ENCODE results near the gene DDX1. TPM values are rescaled to one million over a fixed set of nuclear protein-coding genes. Genes with fewer than 3 reads are reported as not detected.

Gene DDX1
- total RNA-seq, 1 donor from 2014 or later = 103 TPM

- H3K27me3 Mint-ChIP-seq (ENCODE audit: insufficient read depth, low read depth) = peaks cover 3% of the 10 kb centered on the region
- H3K4me1 Mint-ChIP-seq = peaks cover 12% of the 10 kb centered on the region
- Histone ChIP-seq H3K27ac (no peak overlapping the region), H3K4me2 (no peak overlapping the region), H3K79me2 (ENCODE audit: low read depth) (no peaks in the 10 kb centered on the region), H2AFZ (replicated peaks) (no peak overlapping the region), H3K9me3 (ENCODE audit: low read depth) (no peaks in the 10 kb centered on the region), H3K36me3 (peaks cover 28% of the 10 kb centered on the region), H3K4me1 (peaks cover 4% of the 10 kb centered on the region), H3K4me3 (no peak overlapping the region), H3K27me3 (no peaks in the 10 kb centered on the region), H3F3A (ENCODE audit: low read depth) (peaks cover 12% of the 10 kb centered on the region), H4K20me1 (ENCODE audit: low read depth) (no peaks in the 10 kb centered on the region), H3K9ac (no peak overlapping the region)
- H3K4me3 Mint-ChIP-seq = no peak overlapping the region
- H3K9me3 Mint-ChIP-seq = no peaks in the 10 kb centered on the region
- peaks cover 19% of the 10 kb centered on the region for H3K36me3 Mint-ChIP-seq
- no peak for TF ChIP-seq EZH2phosphoT487 (IDR thresholded peaks at IDR 0.05)
- TF ChIP-seq, protein P1, sequence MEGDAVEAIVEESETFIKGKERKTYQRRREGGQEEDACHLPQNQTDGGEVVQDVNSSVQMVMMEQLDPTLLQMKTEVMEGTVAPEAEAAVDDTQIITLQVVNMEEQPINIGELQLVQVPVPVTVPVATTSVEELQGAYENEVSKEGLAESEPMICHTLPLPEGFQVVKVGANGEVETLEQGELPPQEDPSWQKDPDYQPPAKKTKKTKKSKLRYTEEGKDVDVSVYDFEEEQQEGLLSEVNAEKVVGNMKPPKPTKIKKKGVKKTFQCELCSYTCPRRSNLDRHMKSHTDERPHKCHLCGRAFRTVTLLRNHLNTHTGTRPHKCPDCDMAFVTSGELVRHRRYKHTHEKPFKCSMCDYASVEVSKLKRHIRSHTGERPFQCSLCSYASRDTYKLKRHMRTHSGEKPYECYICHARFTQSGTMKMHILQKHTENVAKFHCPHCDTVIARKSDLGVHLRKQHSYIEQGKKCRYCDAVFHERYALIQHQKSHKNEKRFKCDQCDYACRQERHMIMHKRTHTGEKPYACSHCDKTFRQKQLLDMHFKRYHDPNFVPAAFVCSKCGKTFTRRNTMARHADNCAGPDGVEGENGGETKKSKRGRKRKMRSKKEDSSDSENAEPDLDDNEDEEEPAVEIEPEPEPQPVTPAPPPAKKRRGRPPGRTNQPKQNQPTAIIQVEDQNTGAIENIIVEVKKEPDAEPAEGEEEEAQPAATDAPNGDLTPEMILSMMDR (IDR thresholded peaks at IDR 0.05) = no peak
- TF ChIP-seq EZH2 (IDR thresholded peaks at IDR 0.05) = no peak
- no peak overlapping the region for H3K27ac Mint-ChIP-seq
- no peak for DNase-seq (ENCODE audit: low spot score)
These were observed 41.6 kb downstream of the DDX1 start for GRCh38 chr2:15633043-15633970.

DNA sequence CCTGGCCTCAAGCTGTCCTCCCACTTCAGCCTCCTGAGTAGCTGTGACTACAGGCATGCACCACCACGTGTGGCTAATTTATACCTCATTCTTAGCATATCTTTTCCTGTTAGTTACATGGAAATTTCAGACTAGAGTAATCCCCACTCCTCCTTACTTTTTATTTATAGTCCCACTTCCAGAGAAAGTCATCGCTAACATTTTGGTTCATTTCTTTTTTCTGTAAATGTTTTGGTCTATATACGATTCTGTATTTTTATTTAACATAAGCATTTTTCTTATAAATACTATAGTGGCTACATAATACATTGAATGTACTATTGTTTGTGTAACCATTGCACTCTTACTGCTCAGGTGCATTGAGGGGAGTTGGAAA, 42.3 kb downstream of the DDX1 start:
- Histone ChIP-seq H3K27ac (no peak overlapping the region), H3K4me3 (no peak overlapping the region), H3K79me2 (ENCODE audit: low read depth) (no peaks in the 10 kb centered on the region), H3K4me1 (peaks cover 4% of the 10 kb centered on the region), H3F3A (ENCODE audit: low read depth) (peaks cover 12% of the 10 kb centered on the region), H3K9ac (no peak overlapping the region), H3K27me3 (no peaks in the 10 kb centered on the region), H3K4me2 (no peak overlapping the region), H4K20me1 (ENCODE audit: low read depth) (no peaks in the 10 kb centered on the region), H3K9me3 (ENCODE audit: low read depth) (no peaks in the 10 kb centered on the region), H2AFZ (replicated peaks) (no peak overlapping the region), H3K36me3 (peaks cover 22% of the 10 kb centered on the region)
- TF ChIP-seq EZH2 (IDR thresholded peaks at IDR 0.05) = no peak
- TF ChIP-seq EZH2phosphoT487 (IDR thresholded peaks at IDR 0.05) = no peak
- TF ChIP-seq, protein P1 (IDR thresholded peaks at IDR 0.05) = no peak
- peaks cover 17% of the 10 kb centered on the region for H3K4me1 Mint-ChIP-seq
- no peak overlapping the region for H3K27ac Mint-ChIP-seq
- peaks cover 20% of the 10 kb centered on the region for H3K36me3 Mint-ChIP-seq
- no peak overlapping the region for H3K4me3 Mint-ChIP-seq
- no peak for DNase-seq (ENCODE audit: low spot score)
- H3K27me3 Mint-ChIP-seq (ENCODE audit: insufficient read depth, low read depth) = peaks cover 5% of the 10 kb centered on the region
- H3K9me3 Mint-ChIP-seq = no peaks in the 10 kb centered on the region

DNA sequence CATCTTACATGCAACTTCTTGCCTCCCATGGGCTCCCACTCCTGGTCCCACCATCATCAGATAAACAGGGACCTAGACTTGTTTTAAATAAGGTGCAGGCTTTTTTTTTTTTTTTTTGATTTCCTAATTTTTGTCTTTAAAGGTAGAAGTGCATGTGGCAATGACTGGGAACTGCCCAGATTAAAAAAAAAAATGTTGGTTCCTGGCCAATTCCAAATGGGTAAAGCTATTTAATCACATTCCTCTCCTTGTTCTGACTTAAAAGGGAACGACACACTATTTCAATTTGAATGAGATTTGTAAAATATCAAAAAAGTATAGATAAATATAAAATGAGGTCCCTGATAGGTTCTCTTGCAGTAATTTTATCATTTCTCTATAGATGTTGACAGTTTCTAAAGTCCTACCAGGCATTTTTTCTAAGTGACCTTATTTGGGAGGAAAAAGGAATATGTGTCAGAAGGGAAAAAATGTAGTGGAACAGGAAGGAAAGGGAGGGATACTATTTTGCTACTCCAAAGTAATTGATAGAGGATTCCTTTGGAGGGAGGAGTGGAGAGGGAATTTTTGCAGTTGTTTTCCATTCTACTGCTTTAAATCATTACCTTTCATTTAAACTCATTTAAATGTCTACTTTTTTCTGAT, 43.3 kb downstream of the DDX1 start:
- Mint-ChIP-seq H3K27ac (no peak overlapping the region), H3K27me3 (ENCODE audit: insufficient read depth, low read depth) (peaks cover 5% of the 10 kb centered on the region), H3K4me1 (peaks cover 17% of the 10 kb centered on the region), H3K9me3 (no peaks in the 10 kb centered on the region), H3K4me3 (no peak overlapping the region), H3K36me3 (peaks cover 20% of the 10 kb centered on the region)
- Histone ChIP-seq H4K20me1 (ENCODE audit: low read depth) (no peaks in the 10 kb centered on the region), H2AFZ (replicated peaks) (no peak overlapping the region), H3K9me3 (ENCODE audit: low read depth) (no peaks in the 10 kb centered on the region), H3K79me2 (ENCODE audit: low read depth) (no peaks in the 10 kb centered on the region), H3K9ac (no peak overlapping the region), H3K4me2 (no peak overlapping the region), H3K36me3 (peaks cover 12% of the 10 kb centered on the region), H3K4me3 (no peak overlapping the region), H3F3A (ENCODE audit: low read depth) (peaks cover 12% of the 10 kb centered on the region), H3K27ac (no peak overlapping the region), H3K27me3 (no peaks in the 10 kb centered on the region), H3K4me1 (peaks cover 4% of the 10 kb centered on the region)
- DNase-seq (ENCODE audit: low spot score) = no peak
- TF ChIP-seq, protein P1 (IDR thresholded peaks at IDR 0.05) = no peak
- TF ChIP-seq EZH2phosphoT487 (IDR thresholded peaks at IDR 0.05) (no peak), EZH2 (IDR thresholded peaks at IDR 0.05) (no peak)

Data from neural progenitor cell (in vitro differentiated cells).